DMS53 treated with DMSO at 0.1 percent for 48 hours (cell line): ENCODE measurements around the gene MYH3.
A peak's percentile ranks its signal among the peaks of the same experiment; 100 is the strongest.
"Not testable (repeated sequence)": the region's sequence is repeated elsewhere in the genome, so short reads cannot be mapped to it uniquely, and the experiment has no call there.

ENCODE experiments used
- DNase-seq: peaks from one replicate; lab custom pipeline; 2025; ENCODE audit not compliant: unreplicated experiment; lab: John Stamatoyannopoulos, UW

The MYH3 gene

DNA sequence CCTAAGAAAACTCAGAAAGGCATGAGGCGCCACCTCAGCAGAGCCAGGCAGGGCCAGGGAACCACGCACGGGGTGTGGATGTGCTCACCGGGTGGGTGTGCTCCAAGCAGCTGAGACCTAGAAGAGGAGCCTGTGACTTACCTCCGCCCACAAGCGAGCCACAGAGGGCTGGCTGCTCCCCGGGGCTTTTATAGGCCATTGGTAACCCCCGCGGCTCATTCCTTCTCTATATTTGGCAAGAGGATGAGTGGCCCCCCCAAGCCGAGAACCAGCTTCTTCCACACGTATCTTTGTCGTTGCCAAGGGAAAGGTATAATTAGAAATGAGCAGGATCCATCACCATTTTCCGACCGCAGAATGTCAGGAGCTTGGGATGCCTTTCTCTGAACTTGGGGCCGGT is at the start of gene MYH3:
TSS of gene MYH3 (minus strand) at position 162 of the 400 bp plus-strand sequence. CDS start 2,245 bp downstream, outside the sequence.
- DNase-seq, result no peak

- no peak for DNase-seq
Observed at GRCh38 chr17:10705727-10706126, 48.6 kb upstream of the MYH3 start.

DNA sequence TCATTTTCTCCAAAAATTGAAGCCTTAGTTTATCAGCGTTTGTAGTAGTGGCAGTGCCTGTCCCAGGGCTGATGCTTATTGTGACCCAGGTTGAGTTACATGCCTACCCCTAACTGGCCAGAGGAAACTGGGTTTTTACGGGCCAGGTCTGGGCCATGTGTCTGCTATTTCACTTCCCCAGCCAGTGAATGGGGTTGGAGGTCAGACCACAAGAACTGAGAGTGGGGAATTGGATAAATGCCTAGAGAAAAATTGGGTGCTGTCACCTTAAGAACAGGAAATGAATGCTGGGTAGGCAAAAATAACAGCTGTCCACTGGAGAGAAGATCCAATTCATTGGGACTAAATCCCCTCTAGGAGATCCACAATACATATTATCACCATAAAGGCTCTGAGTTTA is 45.5 kb upstream of the MYH3 start:
- no peak for DNase-seq

DNA sequence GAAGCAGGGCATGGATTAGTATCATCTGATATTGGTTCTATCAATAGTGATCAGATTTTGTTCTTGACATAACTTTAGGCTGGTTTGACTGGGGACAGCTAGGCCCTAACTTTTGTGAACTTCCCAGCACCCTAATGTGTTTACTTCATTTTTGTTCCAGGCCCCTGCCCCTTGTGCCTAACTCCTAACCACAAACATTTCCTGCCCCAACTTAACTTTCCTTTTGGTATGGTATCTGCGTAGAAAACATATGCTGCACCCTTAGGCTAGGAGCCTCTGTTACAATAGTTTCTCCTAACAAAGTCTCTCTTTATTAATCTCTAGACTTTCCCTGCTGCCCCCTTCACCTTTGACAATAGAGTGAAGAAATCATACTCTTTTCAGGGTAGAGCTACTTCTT is 42.7 kb upstream of the MYH3 start:
- no peak for DNase-seq

DNA sequence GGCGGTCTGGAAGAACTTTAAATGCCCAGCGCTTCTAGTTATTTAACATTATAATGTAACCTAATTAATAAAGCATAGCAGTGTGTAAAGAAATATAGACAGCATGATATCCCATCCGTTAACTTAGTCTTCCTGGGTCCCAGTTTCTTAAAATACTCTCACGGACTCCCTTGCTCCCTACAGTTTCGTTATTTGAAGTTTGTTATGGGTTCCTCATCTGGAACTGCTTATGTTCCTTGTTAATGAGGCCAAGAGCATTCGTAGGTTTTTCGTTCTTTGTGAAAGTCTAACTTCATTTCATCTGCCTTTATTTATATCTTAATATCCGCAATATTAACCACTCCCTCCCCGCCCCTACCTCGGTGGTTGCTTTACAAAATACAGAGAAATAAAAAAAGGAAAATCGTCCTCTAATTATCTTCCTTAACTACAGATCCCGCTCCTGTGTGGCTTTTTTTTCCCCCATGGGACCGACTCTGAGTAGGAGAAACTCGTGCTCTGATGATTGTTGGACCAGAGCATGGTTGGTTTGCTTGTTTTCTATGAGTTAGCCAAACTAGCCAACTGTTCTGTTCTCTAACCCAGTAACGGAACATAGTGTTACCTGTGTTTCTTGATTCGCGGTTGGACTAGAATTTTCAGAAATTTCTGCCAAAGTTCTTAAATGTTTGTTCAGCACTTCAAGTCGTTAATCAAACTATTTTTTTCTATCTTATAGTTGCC is 41.1 kb upstream of the MYH3 start:
- DNase-seq, result no peak

DNA sequence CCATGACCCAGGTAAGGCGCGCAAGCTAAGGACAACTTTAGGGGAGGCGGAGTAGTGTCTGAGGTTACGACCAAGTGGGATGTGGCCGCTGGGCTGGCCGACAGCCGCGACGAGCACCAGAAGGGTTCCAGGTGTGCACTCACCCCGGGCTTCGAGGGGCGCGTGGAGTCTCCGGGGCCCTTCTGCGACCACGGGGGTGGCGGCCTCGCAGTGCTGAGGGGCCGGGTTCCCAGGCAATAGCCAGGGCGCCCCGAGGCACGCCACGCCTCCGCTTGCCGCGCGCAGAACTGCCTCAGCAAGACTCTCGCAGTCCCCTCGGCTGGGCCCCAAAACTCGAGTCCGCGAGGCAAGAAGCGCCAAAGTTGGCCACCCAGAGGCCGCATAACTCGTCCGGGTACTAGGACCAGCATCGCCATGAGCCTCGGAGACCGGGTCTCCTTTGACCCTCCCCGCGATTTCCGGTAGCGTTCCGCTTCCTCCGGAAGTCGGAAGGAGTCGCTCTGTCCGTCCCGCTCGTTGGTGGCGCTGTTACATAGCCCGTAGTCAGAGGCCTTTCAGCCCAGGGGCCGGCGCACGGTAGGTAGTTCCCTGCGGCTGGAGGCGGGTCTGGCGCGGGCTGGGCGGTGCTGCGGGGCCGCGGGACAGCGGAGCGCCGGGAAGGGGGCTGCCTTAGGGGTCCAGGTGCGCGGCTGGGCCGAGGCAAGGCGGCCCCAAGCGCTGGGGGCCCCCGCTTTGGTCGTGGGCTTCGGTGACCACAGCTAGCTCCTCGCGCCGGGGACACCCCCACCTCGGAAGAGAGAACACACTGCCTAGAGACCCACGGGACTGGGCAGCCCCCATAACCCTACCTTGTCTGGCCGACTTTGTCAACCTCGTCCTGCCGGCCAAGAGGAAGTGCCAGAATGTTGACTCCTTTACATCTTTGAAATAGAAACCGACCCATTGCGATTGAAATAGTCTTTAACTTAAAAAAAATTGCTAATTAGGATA is 40.3 kb upstream of the MYH3 start, which contains the start of the genes ADPRM and SCO1:
TSS of gene ADPRM (plus strand) at position 503 of the 990 bp plus-strand sequence. CDS start 7,333 bp downstream, outside the sequence.
TSS of gene SCO1 (minus strand) at position 442 of the 990 bp plus-strand sequence. CDS start at position 416, 26 bp downstream.
- DNase-seq, result peak; percentile 22

GRCh38 chr17:10695875-10696407 is 38.8 kb upstream of the MYH3 start:
- DNase-seq, result not testable (repeated sequence)

GRCh38 chr17:10687499-10687898 is 30.4 kb upstream of the MYH3 start:
- DNase-seq, result no peak

- no peak for DNase-seq
Observed at GRCh38 chr17:10683853-10684252, 26.7 kb upstream of the MYH3 start.

DNA sequence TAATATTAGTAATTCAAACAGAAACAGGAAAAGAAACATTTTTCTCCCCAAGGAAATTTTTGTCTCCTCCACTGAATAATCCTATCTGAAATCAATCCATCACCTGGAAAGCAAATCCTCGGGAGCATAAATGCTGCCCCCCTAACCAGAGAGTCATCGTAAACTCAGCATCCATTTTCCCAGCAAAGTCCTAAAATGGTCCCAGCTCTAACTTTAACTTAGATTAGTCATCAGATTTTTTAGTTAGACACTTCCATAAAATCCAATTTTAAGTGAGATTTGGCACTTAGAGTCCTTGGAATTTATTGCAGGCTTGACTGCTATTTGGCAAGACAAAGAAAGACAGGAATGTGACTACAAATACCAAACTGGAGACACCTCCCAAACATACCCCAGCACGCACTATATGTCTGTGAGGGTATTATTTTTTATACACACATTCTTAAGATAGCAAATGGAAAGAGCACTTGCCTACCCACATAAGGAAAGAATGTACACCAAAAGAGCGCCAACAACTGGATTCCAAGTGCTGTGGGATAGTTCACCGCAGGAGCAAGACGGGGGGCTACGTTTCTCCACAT is 24.8 kb upstream of the MYH3 start:
- no peak for DNase-seq

DNA sequence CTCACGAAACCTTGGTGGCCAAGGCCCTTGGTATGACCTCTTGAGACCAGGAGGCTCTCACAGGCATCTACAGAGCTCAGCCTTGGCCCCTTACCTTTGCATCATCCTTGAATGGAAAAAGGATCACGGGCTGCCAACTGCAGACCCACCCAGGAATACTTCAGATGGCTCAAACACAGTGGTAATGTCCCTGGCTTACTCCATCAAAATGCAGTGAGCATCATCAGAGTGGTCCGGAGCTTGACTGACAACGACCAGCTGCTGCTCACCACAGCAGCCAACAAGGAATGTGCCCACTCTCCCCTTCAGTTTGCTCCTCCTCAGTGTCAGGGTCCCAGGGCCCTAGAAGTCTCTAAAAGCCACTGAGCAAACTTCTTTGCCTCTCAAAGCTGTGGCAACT is 17.6 kb upstream of the MYH3 start:
- no peak for DNase-seq

DNA sequence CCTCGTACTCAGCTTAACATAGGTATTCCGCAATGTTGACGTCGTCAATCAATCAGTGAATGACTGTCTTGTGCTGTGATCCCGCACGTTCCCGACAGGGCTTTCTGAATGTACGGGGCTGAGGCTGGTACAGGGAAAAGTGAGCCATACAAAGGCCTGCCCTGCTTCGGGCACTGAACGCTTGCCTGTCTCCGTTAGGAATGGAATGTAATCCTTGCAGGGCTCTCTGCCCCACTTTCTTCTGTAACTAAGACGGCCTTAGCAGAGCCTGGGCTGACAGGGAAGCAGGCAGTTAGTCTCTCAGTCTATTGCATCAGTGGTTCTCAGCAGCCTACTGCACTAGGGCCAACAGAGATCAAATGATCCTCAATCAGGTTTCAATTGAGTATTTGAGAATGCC is 16.2 kb upstream of the MYH3 start:
- DNase-seq, result no peak

- DNase-seq, result no peak
Observed at GRCh38 chr17:10668775-10669174, 11.7 kb upstream of the MYH3 start.

DNA sequence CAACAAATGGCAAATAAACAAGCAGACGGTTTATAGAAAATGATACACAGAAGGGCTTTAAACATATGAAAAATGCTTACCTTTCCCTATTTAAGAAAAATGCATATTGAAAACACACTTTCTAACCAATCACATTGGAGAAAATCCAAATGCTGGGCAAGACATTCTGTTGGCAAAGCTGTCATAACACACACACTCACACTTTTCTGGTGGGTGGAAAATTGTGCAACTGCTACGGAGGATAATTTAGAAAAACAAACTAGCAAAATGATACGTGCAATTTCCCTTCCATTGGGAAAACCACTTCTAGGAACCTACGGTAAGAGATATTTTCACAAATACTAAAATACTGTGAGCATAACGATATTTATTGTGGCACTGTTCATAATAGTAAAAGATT is 9.8 kb upstream of the MYH3 start:
- no peak for DNase-seq

DNA sequence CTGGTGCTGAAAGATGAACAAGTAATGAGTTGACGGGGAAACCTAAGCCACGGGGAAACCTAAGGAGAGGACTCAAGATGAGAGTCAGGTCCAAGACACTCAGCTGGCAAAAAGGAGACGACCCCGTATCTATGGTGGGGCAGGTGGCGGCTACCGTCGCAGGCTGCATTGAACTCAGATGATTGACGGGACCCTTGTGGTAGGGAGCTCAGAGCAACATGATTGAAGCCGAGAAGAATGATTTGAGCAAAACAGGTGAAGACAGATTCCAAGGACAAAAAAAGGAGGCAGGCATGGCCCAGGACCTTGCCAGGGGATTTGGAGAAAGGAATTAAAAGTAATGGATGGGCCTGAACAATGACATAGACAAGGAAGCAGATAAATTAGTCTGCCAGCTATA is 7.5 kb upstream of the MYH3 start:
- DNase-seq, result no peak

DNA sequence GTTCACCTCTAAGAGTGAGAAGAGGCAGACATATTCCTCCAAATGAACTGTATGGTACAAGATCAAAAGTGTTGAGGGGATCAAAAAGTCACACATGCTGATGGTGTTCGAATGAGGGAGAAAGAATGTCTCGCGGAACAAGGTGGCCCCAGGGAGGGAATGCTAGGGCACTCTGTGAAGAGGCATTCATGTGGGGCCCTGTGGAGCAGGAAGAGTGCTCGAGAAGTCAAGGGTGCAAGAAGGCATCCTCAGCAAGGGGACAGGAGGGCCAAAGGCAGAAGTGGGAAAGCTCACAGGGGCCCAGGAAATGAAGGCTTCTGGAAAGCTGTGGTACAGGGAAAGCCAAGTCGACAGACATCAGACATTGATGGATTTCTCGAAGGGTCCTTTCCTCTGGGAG is 6.1 kb upstream of the MYH3 start:
- no peak for DNase-seq

GRCh38 chr17:10661437-10661836 is 4.3 kb upstream of the MYH3 start:
- no peak for DNase-seq

DNA sequence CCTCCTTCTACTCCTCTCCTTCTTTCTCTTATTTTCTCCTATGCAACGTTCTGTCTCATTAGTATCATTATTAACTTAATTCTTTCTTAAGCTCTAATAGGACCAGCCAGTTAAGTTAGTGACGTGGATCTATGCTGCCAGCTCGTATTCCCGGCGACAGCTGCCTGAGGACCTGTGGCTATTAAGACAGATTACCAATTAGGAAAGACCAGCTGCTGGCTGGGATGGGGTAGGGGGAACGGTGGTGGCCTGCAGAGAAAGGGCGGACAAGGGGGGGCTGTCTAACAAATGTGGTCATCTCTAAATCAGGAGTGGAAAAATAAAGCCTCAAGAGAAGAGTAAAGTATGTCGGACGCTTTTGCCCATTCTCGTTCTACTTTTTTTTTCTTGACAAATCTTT is 770 bp upstream of the MYH3 start:
- DNase-seq, result no peak

- DNase-seq, result no peak
Observed at GRCh38 chr17:10653987-10654386, 3.1 kb downstream of the MYH3 start.

GRCh38 chr17:10652984-10653659 is 4.0 kb downstream of the MYH3 start:
- DNase-seq, result no peak

- no peak for DNase-seq
Observed at GRCh38 chr17:10651927-10652326, 5.2 kb downstream of the MYH3 start.
